GM12874 (cell line): ENCODE results near the gene NCK2.

Experiments
- TF ChIP-seq, protein P1 (sequence below): IDR thresholded peaks from 2 replicates; pipeline ENCODE4 v1.5.1; 2011; ENCODE audit warnings: low read depth, mild to moderate bottlenecking, control low read depth, low read length, moderate library complexity; ENCODE audit not compliant: insufficient read depth

Gene NCK2

DNA sequence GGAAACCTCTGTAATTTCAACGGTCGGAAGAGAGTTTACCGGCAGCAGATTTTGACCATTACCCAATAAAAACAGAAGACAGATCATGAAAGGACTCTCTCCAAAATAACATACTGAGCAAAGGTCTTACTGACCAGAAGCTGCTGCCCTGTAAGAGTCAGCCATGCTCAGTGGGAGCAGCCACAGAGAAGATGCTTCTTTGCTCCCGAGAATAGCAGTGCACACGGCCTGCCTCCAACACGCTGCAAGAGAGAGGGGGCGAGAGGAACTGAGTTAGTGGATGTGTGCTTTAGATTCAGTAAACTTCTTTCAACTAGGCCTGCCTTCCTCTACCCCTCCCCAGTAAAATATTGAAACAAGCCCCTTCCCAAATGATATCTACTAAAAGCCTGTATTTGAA lies 103.7 kb downstream of the NCK2 start:
- TF ChIP-seq, protein P1, sequence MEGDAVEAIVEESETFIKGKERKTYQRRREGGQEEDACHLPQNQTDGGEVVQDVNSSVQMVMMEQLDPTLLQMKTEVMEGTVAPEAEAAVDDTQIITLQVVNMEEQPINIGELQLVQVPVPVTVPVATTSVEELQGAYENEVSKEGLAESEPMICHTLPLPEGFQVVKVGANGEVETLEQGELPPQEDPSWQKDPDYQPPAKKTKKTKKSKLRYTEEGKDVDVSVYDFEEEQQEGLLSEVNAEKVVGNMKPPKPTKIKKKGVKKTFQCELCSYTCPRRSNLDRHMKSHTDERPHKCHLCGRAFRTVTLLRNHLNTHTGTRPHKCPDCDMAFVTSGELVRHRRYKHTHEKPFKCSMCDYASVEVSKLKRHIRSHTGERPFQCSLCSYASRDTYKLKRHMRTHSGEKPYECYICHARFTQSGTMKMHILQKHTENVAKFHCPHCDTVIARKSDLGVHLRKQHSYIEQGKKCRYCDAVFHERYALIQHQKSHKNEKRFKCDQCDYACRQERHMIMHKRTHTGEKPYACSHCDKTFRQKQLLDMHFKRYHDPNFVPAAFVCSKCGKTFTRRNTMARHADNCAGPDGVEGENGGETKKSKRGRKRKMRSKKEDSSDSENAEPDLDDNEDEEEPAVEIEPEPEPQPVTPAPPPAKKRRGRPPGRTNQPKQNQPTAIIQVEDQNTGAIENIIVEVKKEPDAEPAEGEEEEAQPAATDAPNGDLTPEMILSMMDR, result no peak

DNA sequence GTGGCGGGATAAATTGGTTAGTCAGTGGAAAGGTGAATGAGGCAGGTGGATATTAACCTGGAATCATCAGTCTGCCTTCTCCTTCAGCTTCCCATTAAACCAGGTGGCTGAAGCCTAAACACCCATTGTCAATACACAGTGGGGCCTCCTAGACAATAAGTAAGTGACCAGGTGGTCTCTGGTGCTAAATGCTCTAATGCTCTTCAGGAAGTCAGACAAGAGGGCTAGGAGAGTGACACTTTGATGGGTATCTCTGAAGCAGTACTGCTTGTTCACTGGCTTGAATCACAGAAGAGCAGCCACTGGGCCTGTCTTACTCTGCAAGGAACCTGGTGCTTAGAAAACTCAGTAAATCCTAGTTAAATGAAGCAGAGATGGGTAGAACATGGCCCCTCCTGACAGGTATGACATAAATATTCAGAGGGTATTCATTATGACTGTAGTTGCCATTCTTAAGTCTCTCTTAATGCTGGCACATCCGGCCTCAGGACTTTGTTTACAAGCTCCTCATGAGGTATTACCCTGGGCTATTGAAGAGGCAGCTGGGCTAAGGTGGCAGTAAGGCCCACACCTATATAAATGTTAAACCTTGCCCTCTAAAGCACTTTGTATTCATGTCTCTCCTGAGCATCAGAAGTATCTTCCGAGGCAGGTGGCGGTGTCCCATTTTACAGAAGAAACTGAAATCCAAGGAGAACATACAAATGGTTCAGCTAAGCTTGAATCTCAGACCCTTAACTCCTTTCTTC lies 104.9 kb downstream of the NCK2 start:
- TF ChIP-seq, protein P1, result no peak

DNA sequence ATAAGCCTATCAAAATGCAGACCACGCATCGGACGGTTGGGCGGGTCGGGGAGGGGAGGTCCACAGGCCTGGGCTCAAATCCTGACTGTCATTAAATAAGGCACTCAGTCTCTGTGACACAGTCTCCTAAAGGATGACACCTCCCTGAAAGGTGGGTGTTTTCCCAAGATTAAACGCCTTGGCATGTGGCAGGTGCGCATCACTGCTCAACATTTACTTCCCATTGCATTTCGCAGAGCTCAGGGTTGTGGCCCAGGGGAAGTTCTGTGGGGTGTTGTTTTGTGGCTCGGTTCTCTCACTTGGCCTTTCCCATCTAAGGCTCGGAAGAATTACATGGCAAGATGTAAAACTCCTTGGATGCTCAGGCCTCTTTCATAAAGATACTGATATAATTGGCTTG lies 107.4 kb downstream of the NCK2 start:
- TF ChIP-seq, protein P1, result no peak

DNA sequence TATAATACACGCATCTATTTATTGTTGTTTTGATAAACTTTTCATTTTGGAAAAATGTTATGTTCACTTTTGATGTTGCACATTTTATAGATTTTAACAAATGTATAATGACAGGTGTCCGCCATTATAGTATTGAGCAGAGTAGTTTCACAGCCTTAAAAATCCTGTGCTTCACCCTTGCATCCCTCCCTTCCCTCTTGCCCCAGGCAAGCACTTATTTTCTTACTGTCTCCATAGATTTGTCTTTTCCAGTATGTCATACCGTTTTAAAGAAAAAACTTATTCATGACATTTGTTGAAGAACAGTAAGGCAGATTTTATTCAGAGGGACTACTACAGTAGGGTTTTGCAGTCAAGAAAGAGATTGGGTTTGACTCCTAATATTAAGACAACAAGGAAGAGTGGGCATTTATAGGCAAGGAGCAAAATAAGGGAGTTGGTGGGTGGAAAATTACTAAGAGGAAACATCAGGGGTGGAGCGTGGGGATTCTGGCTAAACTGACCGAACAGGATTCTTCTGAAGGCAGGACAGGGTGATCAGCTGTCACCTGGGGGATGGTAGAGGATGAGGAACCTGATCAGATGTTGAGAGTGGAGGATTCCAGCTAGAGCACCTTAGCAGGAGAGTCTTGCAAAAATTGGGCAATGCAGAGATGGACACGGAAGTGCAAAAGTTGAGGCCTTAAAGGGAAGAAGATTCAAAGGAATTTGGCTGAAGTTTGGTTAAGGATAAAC lies 108.8 kb downstream of the NCK2 start:
- TF ChIP-seq, protein P1, result no peak

DNA sequence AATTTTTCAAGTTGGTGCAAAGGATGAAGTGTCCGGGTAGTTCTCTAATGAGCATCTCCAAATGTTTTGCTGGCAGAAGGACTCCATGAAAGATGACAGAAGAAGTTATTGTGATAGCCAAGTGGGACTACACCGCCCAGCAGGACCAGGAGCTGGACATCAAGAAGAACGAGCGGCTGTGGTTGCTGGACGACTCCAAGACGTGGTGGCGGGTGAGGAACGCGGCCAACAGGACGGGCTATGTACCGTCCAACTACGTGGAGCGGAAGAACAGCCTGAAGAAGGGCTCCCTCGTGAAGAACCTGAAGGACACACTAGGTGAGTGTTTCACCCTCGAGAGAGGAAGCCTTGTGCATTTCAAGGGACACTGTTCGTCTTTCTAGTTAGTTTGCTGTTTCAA lies 110.3 kb downstream of the NCK2 start:
- TF ChIP-seq, protein P1, result no peak

DNA sequence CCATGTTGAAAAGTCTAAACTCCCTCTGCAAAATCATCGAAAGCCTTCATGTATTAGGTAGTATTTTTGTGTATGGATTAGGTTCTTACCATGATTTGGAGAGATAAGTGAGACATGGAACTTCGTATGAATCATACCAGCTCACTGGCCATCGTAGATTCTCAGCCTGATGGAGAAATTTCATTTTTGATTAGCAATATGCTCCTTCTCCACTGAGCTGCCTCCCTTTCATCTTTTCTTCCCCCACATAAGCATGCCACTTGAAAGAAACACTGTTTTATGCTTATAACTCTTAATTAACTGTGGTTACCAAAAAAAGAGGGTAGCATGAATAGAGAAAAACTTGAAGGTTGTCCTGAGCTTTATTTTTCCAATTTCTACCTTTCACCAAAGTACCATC lies 111.9 kb downstream of the NCK2 start:
- TF ChIP-seq, protein P1, result no peak

DNA sequence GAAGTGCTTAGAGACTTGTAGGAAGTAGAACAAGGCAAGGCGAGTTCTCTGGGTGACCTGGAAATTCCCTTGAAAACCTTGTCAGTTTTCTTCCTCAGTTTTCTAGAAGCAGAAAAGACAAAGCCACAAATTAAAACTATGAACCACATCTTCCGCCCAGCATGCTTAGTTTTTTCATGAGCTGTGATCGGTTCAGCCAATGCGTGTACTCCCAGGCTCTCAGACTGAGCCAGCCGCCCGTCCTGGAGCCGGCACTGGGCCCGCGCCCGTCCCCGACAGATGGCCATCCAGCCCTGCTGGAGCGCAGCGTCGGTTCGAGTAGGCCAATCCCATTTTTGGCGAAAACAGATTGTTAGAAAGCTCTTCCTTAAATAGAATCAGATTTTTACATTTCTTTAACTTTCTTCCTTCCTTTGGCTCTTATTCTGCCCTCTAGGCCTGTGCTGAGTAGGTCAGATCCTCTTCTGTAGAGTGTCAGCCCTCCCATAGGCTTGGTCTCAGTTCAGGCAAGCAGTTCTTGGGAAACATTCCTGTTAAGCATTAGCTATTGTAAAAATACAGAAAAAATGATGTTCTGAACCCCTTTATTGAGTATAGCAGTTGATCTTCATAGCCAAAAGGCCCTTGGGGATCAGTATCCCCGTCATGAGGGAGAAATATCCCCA lies 112.5 kb downstream of the NCK2 start:
- TF ChIP-seq, protein P1, result no peak
